ENCODE measurements around the gene CRAMP1. TPM values are rescaled to one million over a fixed set of nuclear protein-coding genes. Genes with fewer than 3 reads are reported as not detected.

CRAMP1 gene
- total RNA-seq, 4 donors from 2014 or later, result 5.2 to 9.9 (median 8.0) TPM

DNA sequence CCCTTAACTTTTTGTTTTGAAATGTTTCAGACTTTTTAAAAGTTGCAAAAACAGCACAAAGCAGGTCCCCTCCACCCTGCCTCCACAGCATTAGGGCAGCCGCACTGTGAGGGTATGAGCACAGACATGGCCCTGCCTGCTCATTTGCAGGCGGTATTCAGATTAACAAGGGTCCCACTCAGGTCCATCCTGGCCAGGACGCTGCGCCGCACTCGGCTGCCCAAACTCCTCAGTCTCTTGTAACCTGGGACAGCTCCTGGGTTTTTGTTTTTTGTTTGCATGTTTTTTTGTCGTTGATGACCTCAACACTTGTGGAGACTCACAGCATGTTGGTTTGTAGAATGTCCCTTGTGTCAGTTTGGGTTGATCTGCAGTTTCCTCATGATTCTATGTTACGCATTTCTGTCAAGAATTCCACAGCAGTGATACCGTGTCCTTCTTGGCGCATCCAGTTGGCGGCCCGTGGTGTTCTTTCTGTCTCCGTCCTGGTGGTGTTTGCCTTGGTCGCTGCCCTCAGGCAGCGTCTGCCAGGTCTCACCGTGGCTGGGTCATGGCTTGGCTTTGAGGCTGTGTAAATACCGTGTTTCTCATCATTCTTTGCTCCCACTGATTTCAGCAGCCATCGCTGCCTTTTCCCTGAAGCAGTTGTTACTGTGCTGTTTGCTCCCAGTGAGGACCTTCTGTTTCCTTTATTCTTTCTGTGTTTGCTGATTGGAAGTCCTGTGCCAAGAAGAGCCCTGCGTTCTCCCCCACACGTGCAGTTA, 18.5 kb downstream of the CRAMP1 start:
- Histone ChIP-seq H3K9me3 (no peaks in the 10 kb centered on the region), H3K27ac (no peak overlapping the region), H3K4me1 (peaks cover 0 to 14% (median 0%) of the 10 kb centered on the region in 3 donors), H3K4me3 (no peak overlapping the region), H3K36me3 (peaks cover 22 to 100% (median 23%) of the 10 kb centered on the region in 3 donors), H3K27me3 (no peaks in the 10 kb centered on the region)
- no peak for DNase-seq
- intact Hi-C loops (cut with DNase I), result no loop called here
- WGBS, 2 donors, result 89 to 96% methylated on average over 19 to 20 of the region's 20 CpGs
- TF ChIP-seq POLR2A (IDR thresholded peaks at IDR 0.05), result no peak
- TF ChIP-seq, protein P1, sequence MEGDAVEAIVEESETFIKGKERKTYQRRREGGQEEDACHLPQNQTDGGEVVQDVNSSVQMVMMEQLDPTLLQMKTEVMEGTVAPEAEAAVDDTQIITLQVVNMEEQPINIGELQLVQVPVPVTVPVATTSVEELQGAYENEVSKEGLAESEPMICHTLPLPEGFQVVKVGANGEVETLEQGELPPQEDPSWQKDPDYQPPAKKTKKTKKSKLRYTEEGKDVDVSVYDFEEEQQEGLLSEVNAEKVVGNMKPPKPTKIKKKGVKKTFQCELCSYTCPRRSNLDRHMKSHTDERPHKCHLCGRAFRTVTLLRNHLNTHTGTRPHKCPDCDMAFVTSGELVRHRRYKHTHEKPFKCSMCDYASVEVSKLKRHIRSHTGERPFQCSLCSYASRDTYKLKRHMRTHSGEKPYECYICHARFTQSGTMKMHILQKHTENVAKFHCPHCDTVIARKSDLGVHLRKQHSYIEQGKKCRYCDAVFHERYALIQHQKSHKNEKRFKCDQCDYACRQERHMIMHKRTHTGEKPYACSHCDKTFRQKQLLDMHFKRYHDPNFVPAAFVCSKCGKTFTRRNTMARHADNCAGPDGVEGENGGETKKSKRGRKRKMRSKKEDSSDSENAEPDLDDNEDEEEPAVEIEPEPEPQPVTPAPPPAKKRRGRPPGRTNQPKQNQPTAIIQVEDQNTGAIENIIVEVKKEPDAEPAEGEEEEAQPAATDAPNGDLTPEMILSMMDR (IDR thresholded peaks at IDR 0.05), result no peak

- peaks cover 0 to 14% (median 0%) of the 10 kb centered on the region in 3 donors for H3K4me1 ChIP-seq
- no peaks in the 10 kb centered on the region for H3K9me3 ChIP-seq
- H3K4me3 ChIP-seq, result no peak overlapping the region
- H3K36me3 ChIP-seq, result peaks cover 16 to 100% (median 23%) of the 10 kb centered on the region in 3 donors
- DNase-seq, result no peak
- intact Hi-C loops (cut with DNase I), result no loop called here
- WGBS, 2 donors, result 88 to 91% methylated on average over 8 to 9 of the region's 9 CpGs
- H3K27ac ChIP-seq, result no peak overlapping the region
- no peaks in the 10 kb centered on the region for H3K27me3 ChIP-seq
- TF ChIP-seq, protein P1 (IDR thresholded peaks at IDR 0.05), result no peak
- no peak for TF ChIP-seq POLR2A (IDR thresholded peaks at IDR 0.05)
These were observed 19.1 kb downstream of the CRAMP1 start for GRCh38 chr16:1631230-1631629.

- Histone ChIP-seq H3K4me3 (no peak overlapping the region), H3K27me3 (no peaks in the 10 kb centered on the region), H3K27ac (no peak overlapping the region), H3K4me1 (peaks cover 0 to 14% (median 0%) of the 10 kb centered on the region in 3 donors), H3K36me3 (peaks cover 16 to 99% (median 23%) of the 10 kb centered on the region in 3 donors), H3K9me3 (no peaks in the 10 kb centered on the region)
- TF ChIP-seq, protein P1 (IDR thresholded peaks at IDR 0.05), result no peak
- TF ChIP-seq POLR2A (IDR thresholded peaks at IDR 0.05), result no peak
- 89 to 93% methylated on average over 11 to 16 of the region's 18 CpGs for WGBS, 2 donors
- no peak for DNase-seq
- intact Hi-C loops (cut with DNase I), result no loop called here
These were observed 19.9 kb downstream of the CRAMP1 start for GRCh38 chr16:1631931-1632637.

DNA sequence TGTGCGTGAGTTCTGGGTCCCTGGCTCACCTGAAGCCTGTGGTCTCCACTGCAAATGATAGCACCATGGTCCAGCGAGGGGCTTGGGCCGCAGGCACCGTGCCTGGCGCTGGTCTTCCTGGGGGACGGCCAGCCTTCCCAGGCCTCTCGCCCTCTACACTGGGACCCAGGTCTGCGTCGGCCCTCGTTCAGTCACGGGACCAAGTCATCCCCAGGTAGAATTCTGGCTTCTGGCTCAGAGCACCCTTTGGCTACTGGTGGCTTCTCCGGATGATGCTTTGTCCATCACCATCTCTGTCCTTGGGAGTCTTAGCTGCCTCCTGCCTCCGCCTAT, 20.4 kb downstream of the CRAMP1 start:
- no peak for DNase-seq
- no peak overlapping the region for H3K4me3 ChIP-seq
- intact Hi-C loops (cut with DNase I), result no loop called here
- peaks cover 0 to 12% (median 0%) of the 10 kb centered on the region in 3 donors for H3K4me1 ChIP-seq
- 89 to 100% methylated on average over 1 to 11 of the region's 13 CpGs for WGBS, 2 donors
- TF ChIP-seq, protein P1 (IDR thresholded peaks at IDR 0.05), result no peak
- no peak for TF ChIP-seq POLR2A (IDR thresholded peaks at IDR 0.05)
- no peak overlapping the region for H3K27ac ChIP-seq
- H3K27me3 ChIP-seq, result no peaks in the 10 kb centered on the region
- no peaks in the 10 kb centered on the region for H3K9me3 ChIP-seq
- peaks cover 16 to 99% (median 25%) of the 10 kb centered on the region in 3 donors for H3K36me3 ChIP-seq

DNA sequence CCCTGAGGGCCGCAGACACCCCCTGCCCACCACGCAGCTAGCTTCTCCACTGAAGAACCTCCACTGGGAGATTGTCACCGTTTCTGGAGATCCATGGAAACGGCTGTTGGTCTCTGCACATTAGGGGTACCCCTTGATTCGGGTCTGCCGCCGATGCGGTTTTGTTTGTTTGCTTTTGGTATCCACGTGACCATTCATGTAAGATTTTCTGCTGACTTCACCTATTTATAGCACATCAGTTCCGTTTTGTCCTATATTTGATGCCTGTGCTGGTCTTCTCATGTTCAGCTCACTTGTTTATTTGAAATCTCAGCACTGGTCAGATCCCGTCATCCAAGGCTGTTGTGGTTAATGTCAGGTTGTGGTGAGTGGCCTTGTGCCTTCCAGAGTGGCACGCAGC, 21.1 kb downstream of the CRAMP1 start:
- peaks cover 17 to 99% (median 32%) of the 10 kb centered on the region in 3 donors for H3K36me3 ChIP-seq
- intact Hi-C loops (cut with DNase I), result no loop called here
- 91 to 97% methylated on average over 10 to 12 of the region's 12 CpGs for WGBS, 2 donors

More for the DNA sequence above, 21.1 kb downstream of the CRAMP1 start:
- Histone ChIP-seq H3K27ac (no peak overlapping the region), H3K27me3 (no peaks in the 10 kb centered on the region), H3K4me1 (peaks cover 0 to 5% (median 0%) of the 10 kb centered on the region in 3 donors), H3K9me3 (no peaks in the 10 kb centered on the region), H3K4me3 (no peak overlapping the region)
- no peak for DNase-seq
- no peak for TF ChIP-seq POLR2A (IDR thresholded peaks at IDR 0.05)
- TF ChIP-seq, protein P1 (IDR thresholded peaks at IDR 0.05), result no peak
